Keratinocyte (primary cell): ENCODE results near the gene MCRIP2. TPM values are rescaled to one million over a fixed set of nuclear protein-coding genes. Genes with fewer than 3 reads are reported as not detected.

Source experiments
- DNase-seq: peaks from one replicate; pipeline ENCODE4 v3.0.0-alpha.2; 2011; ENCODE audit warnings: low read depth, missing footprints, low spot score
- FAIRE-seq: peaks from 2 replicates; lab custom pipeline; 2011; peaks lifted over from hg19 to GRCh38; lab: Jason Lieb, UNC
- H2AFZ ChIP-seq: 2 replicates; pipeline ENCODE4 v1.6.0; 2012; ENCODE audit warnings: low read length, control low read depth, inconsistent platforms; ENCODE audit not compliant: control insufficient read depth
- H3K27ac ChIP-seq: 2 replicates; pipeline ENCODE4 v1.5.1; 2011; ENCODE audit warnings: low read length; ENCODE audit not compliant: control insufficient read depth, insufficient read depth
- H3K27me3 ChIP-seq: 3 replicates; pipeline ENCODE4 v1.6.0; 2011; ENCODE audit warnings: low read length; ENCODE audit not compliant: control insufficient read depth, insufficient read depth; ENCODE audit errors: extremely low read depth
- H3K36me3 ChIP-seq, 2 experiments: 2 replicates in 1 of 2; 3 replicates in 1 of 2; pipeline ENCODE4 v1.5.1; 2011; ENCODE audit warnings: low read length in 2 of 2, mild to moderate bottlenecking in 1 of 2; ENCODE audit not compliant: control insufficient read depth in 2 of 2, insufficient read depth in 2 of 2; ENCODE audit errors: extremely low read depth in 1 of 2
- H3K4me1 ChIP-seq: 3 replicates; pipeline ENCODE4 v1.5.1; 2011; ENCODE audit warnings: low read length; ENCODE audit not compliant: control insufficient read depth, insufficient read depth; ENCODE audit errors: extremely low read depth
- H3K4me2 ChIP-seq: 3 replicates; pipeline ENCODE4 v1.6.0; 2011; ENCODE audit warnings: low read depth, low read length; ENCODE audit not compliant: control insufficient read depth, insufficient read depth; ENCODE audit errors: extremely low read depth
- H3K4me3 ChIP-seq, 3 experiments: fragments of 200-600 bp in 1 of 3; sonication (generic) in 1 of 3; 2 replicates in 2 of 3; 3 replicates in 1 of 3; pipeline ENCODE4 v1.5.1; 2011 to 2016; ENCODE audit warnings: low read length in 3 of 3, mild to moderate bottlenecking in 3 of 3, control low read depth in 2 of 3, inconsistent platforms in 1 of 3, low read depth in 1 of 3, mixed read lengths in 1 of 3, mixed run types in 1 of 3, moderate library complexity in 1 of 3; ENCODE audit not compliant: control insufficient read depth in 2 of 3, insufficient read depth in 2 of 3; ENCODE audit errors: extremely low read depth in 1 of 3
- H3K79me2 ChIP-seq: 2 replicates; pipeline ENCODE4 v1.6.0; 2012; ENCODE audit warnings: low read length; ENCODE audit not compliant: control insufficient read depth, insufficient read depth
- H3K9ac ChIP-seq: 3 replicates; pipeline ENCODE4 v1.6.0; 2011; ENCODE audit warnings: low read length; ENCODE audit not compliant: control insufficient read depth, insufficient read depth; ENCODE audit errors: extremely low read depth
- H3K9me1 ChIP-seq: 3 replicates; pipeline ENCODE4 v1.6.0; 2011; ENCODE audit warnings: low read length; ENCODE audit not compliant: control insufficient read depth, insufficient read depth; ENCODE audit errors: extremely low read depth
- H3K9me3 ChIP-seq: 2 replicates; pipeline ENCODE4 v1.5.1; 2012; ENCODE audit warnings: low read depth, low read length; ENCODE audit not compliant: control insufficient read depth
- H4K20me1 ChIP-seq: 3 replicates; pipeline ENCODE4 v1.6.0; 2011; ENCODE audit warnings: low read length; ENCODE audit not compliant: control insufficient read depth, insufficient read depth; ENCODE audit errors: extremely low read depth
- EZH2 ChIP-seq: IDR thresholded peaks from one replicate; pipeline ENCODE4 v1.6.1; 2012; ENCODE audit warnings: inconsistent platforms, mild to moderate bottlenecking, low read length, moderate library complexity
- dilution Hi-C: fragments of 300-500 bp; cut with MboI; formaldehyde crosslinking; loops from one replicate; pipeline ENCODE4 v1.7.0; 2020; ENCODE audit warnings: low sequenced_read_pairs; ENCODE audit not compliant: extremely low pct_ligation_motif_present
- polyA plus RNA-seq, 5 experiments: library from polyadenylated mRNA; depleted of rRNA in 3 of 5; stranded (reverse) in 3 of 5; stranded (forward) in 1 of 5; unstranded in 1 of 5; fragments of >200 nt; gene quantifications; 1 replicate in 1 of 5; 2 replicates in 3 of 5; 3 replicates in 1 of 5; pipeline versions ENCODE4 v1.2.1 to v1.2.3, GENCODE V29; 2011 to 2012; ENCODE audit warnings: missing spikeins in 2 of 5, low read depth in 1 of 5, low replicate concordance in 1 of 5
- TF ChIP-seq, protein P1 (sequence below), 3 experiments: IDR thresholded peaks in 1 of 3; conservative IDR thresholded peaks in 1 of 3; optimal IDR thresholded peaks in 1 of 3; 2 replicates in 2 of 3; 3 replicates in 1 of 3; pipeline versions ENCODE3 to v1.5.1; 2011; ENCODE audit warnings: low read length in 3 of 3, mild to moderate bottlenecking in 3 of 3, moderate library complexity in 2 of 3, control low read depth in 1 of 3, inconsistent platforms in 1 of 3; ENCODE audit not compliant: insufficient read depth in 2 of 3; ENCODE audit errors: extremely low read depth in 1 of 3

The MCRIP2 gene
- polyA plus RNA-seq, 1 donor (not counting 4 experiments of a cell fraction or from before 2014, with no cell fraction given), result 8.1 TPM

DNA sequence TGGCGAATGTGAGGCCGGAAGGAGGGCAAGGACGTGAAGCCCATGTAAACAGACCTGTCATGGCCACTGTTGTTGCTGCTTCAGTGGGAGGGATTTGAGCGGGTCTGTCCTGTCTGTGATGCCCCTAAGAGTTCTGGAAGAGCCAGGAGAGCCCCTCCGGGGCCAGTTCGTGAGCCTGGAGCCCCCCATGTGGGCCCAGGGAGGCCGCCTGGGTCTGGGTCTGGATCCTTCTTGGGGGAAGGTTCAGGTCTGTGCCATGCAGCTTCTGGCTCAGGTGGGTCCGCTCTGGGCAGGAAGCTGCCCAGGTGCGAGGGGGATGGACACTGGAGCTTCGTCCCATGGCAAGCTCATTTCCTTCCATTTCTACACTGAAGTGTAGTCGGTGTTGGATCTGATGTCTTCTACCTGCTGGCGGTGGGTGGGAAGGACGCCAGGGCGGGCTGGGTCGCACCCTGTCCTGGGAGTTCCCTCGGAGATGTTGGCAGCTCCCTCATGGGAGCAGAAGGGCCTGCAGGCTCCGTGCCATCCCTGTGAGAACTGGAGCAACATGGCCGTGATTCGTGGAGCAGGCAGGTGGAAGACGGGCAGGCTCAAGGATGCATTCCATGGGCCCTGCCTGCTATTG, 22.0 kb upstream of the MCRIP2 start:
- no peak for DNase-seq
- dilution Hi-C loops, result no loop called here
- H3K27ac ChIP-seq, result no peak overlapping the region

DNA sequence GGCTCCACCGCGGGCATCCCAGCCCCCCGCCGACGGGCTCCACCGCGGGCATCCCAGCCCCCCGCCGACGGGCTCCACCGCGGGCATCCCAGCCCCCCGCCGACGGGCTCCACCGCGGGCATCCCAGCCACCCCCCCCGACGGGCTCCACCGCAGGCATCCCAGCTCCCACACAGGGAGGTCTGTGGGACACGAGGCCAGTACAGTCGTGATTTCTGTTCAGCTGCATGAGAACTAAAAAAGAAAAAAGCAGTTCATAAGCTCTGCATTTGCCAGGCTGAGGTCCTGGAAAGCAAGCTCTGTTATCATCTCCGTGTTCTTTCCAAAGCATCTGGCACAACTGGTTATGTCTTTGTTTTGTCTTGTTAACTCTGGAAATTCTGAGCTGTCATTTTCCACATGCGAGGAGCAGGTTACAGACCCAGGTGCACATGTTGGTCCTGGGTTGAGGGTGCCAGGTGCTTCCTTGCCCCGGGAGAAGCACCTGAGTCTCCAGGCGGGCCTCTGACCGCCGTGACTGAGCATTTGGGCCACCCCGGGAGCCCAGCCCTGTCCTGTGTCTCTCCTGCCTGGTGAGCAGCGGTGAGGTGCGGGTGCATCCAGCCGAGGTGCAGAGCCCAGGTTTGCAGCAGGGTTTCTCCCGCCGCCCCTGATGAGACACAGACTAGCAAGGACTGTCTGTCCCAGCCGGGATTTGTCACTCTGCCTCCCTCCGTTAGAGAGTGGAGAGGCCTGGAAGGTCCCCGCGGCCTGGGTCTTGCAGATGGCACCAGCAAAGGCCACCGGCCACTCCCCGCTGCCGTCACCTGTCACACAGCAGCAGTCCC, 20.7 kb upstream of the MCRIP2 start:
- FAIRE-seq, result no peak
- TF ChIP-seq, protein P1, sequence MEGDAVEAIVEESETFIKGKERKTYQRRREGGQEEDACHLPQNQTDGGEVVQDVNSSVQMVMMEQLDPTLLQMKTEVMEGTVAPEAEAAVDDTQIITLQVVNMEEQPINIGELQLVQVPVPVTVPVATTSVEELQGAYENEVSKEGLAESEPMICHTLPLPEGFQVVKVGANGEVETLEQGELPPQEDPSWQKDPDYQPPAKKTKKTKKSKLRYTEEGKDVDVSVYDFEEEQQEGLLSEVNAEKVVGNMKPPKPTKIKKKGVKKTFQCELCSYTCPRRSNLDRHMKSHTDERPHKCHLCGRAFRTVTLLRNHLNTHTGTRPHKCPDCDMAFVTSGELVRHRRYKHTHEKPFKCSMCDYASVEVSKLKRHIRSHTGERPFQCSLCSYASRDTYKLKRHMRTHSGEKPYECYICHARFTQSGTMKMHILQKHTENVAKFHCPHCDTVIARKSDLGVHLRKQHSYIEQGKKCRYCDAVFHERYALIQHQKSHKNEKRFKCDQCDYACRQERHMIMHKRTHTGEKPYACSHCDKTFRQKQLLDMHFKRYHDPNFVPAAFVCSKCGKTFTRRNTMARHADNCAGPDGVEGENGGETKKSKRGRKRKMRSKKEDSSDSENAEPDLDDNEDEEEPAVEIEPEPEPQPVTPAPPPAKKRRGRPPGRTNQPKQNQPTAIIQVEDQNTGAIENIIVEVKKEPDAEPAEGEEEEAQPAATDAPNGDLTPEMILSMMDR (optimal IDR thresholded peaks at IDR 0.05 in 1 of 3, IDR thresholded peaks at IDR 0.05 in 1 of 3, conservative IDR thresholded peaks at IDR 0.05 in 1 of 3; ENCODE audit: extremely low read depth in 1 of 3, insufficient read depth in 2 of 3, low read length in 3 of 3), result no peak
- no peak for TF ChIP-seq EZH2
- Histone ChIP-seq H4K20me1 (peaks cover 11% of the 10 kb centered on the region), H3K4me3 (no peak overlapping the region), H3K79me2 (no peaks in the 10 kb centered on the region), H3K4me2 (no peak overlapping the region), H3K4me1 (peaks cover 20% of the 10 kb centered on the region), H3K27me3 (peaks cover 21% of the 10 kb centered on the region), H3K27ac (no peak overlapping the region), H3K9ac (no peak overlapping the region), H3K9me1 (no peaks in the 10 kb centered on the region), H3K36me3 (peaks cover 0 to 1% of the 10 kb centered on the region in 2 experiments), H2AFZ (no peak overlapping the region), H3K9me3 (no peaks in the 10 kb centered on the region)
- no peak for DNase-seq
- dilution Hi-C loops, result no loop called here

More for the DNA sequence above, 22.0 kb upstream of the MCRIP2 start:
- peaks cover 0 to 4% of the 10 kb centered on the region in 2 experiments for H3K36me3 ChIP-seq
- TF ChIP-seq EZH2, result no peak
- TF ChIP-seq, protein P1 (optimal IDR thresholded peaks at IDR 0.05 in 1 of 3, IDR thresholded peaks at IDR 0.05 in 1 of 3, conservative IDR thresholded peaks at IDR 0.05 in 1 of 3; ENCODE audit: extremely low read depth in 1 of 3, insufficient read depth in 2 of 3, low read length in 3 of 3), result no peak
- H3K4me2 ChIP-seq, result no peak overlapping the region
- H3K4me3 ChIP-seq, result no peak overlapping the region
- H3K9me3 ChIP-seq, result no peaks in the 10 kb centered on the region
- peaks cover 11% of the 10 kb centered on the region for H4K20me1 ChIP-seq
- H3K4me1 ChIP-seq, result peaks cover 20% of the 10 kb centered on the region
- FAIRE-seq, result no peak
- no peaks in the 10 kb centered on the region for H3K9me1 ChIP-seq
- no peak overlapping the region for H2AFZ ChIP-seq
- H3K79me2 ChIP-seq, result no peaks in the 10 kb centered on the region
- H3K9ac ChIP-seq, result no peak overlapping the region
- peaks cover 21% of the 10 kb centered on the region for H3K27me3 ChIP-seq
